Cardiac muscle cell (in vitro differentiated cells and primary cell): ENCODE results near the gene POLN. TPM values are rescaled to one million over a fixed set of nuclear protein-coding genes. Genes with fewer than 3 reads are reported as not detected.

Source experiments
- DNase-seq, 2 donors: peaks; one replicate each; pipeline versions ENCODE4 v3.0.0 to v3.0.0-alpha.2; 2010 to 2017; ENCODE audit warnings: low read depth in 1 of 2, low spot score in 1 of 2
- H3K27ac ChIP-seq: fragments of 200-600 bp; sonication (generic); 2 replicates; pipeline ENCODE4 v1.5.1; 2016
- H3K27me3 ChIP-seq: fragments of 200-600 bp; sonication (generic); 2 replicates; pipeline ENCODE4 v1.6.0; 2016; ENCODE audit warnings: control low read depth
- H3K36me3 ChIP-seq: fragments of 200-600 bp; sonication (generic); 2 replicates; pipeline ENCODE4 v1.5.1; 2016; ENCODE audit warnings: control low read depth
- H3K4me1 ChIP-seq: fragments of 200-600 bp; sonication (generic); 2 replicates; pipeline ENCODE4 v1.8.1; 2017; ENCODE audit warnings: low read depth, mild to moderate bottlenecking, mixed run types
- H3K4me3 ChIP-seq: fragments of 200-600 bp; sonication (generic); 2 replicates; pipeline ENCODE4 v1.5.1; 2016; ENCODE audit warnings: mild to moderate bottlenecking
- H3K9me3 ChIP-seq: fragments of 200-600 bp; sonication (generic); 2 replicates; pipeline ENCODE4 v1.5.1; 2017; ENCODE audit warnings: low read depth, mild to moderate bottlenecking, control low read depth
- CTCF ChIP-seq: IDR thresholded peaks from 2 replicates; pipeline ENCODE4 v1.5.1; 2012; ENCODE audit warnings: low read depth, mild to moderate bottlenecking, low read length
- polyA plus RNA-seq: library from polyadenylated mRNA; unstranded; fragments of >200 nt; fragmentation: Nextera tagmentation; extraction: Ambion mirVana; gene quantifications from 2 replicates; pipeline ENCODE4 v1.2.1, GENCODE V29; 2016
- total RNA-seq: library from RNA; depleted of rRNA; stranded (reverse); fragments of >200 nt; gene quantifications from 2 replicates; pipeline ENCODE4 v1.2.3, GENCODE V29; 2016

Gene POLN
- total and polyA plus RNA-seq, 2 experiments from 2014 or later, result 5.2 to 9.0 TPM

- Histone ChIP-seq H3K27ac (no peak overlapping the region), H3K4me3 (no peak overlapping the region)
Observed at GRCh38 chr4:2082627-2083026, 159.3 kb downstream of the POLN start.

GRCh38 chr4:2082118-2082517 is 159.8 kb downstream of the POLN start:
- Histone ChIP-seq H3K36me3 (no peaks in the 10 kb centered on the region), H3K9me3 (no peaks in the 10 kb centered on the region), H3K4me1 (no peaks in the 10 kb centered on the region), H3K27me3 (no peaks in the 10 kb centered on the region), H3K4me3 (no peak overlapping the region), H3K27ac (no peak overlapping the region)
- TF ChIP-seq CTCF, result no peak
- DNase-seq, result no peak

More at GRCh38 chr4:2082627-2083026, 159.3 kb downstream of the POLN start:
- Histone ChIP-seq H3K9me3 (no peaks in the 10 kb centered on the region), H3K4me1 (no peaks in the 10 kb centered on the region), H3K27me3 (no peaks in the 10 kb centered on the region), H3K36me3 (no peaks in the 10 kb centered on the region)
- no peak for TF ChIP-seq CTCF
- DNase-seq, result no peak

GRCh38 chr4:2081540-2081939 is 160.4 kb downstream of the POLN start:
- no peaks in the 10 kb centered on the region for H3K4me1 ChIP-seq
- H3K4me3 ChIP-seq, result no peak overlapping the region
- H3K9me3 ChIP-seq, result no peaks in the 10 kb centered on the region
- no peak for DNase-seq
- no peaks in the 10 kb centered on the region for H3K27me3 ChIP-seq
- no peak overlapping the region for H3K27ac ChIP-seq
- no peaks in the 10 kb centered on the region for H3K36me3 ChIP-seq
- TF ChIP-seq CTCF, result no peak

- no peaks in the 10 kb centered on the region for H3K36me3 ChIP-seq
- H3K27me3 ChIP-seq, result no peaks in the 10 kb centered on the region
- TF ChIP-seq CTCF, result no peak
- no peak for DNase-seq
- H3K4me1 ChIP-seq, result no peaks in the 10 kb centered on the region
- no peaks in the 10 kb centered on the region for H3K9me3 ChIP-seq
- H3K27ac ChIP-seq, result no peak overlapping the region
- H3K4me3 ChIP-seq, result no peak overlapping the region
Observed at GRCh38 chr4:2080429-2081300, 161.3 kb downstream of the POLN start.

GRCh38 chr4:2079926-2080325 is 162.0 kb downstream of the POLN start:
- no peak for TF ChIP-seq CTCF
- Histone ChIP-seq H3K27me3 (no peaks in the 10 kb centered on the region), H3K9me3 (no peaks in the 10 kb centered on the region), H3K27ac (no peak overlapping the region), H3K4me1 (no peaks in the 10 kb centered on the region), H3K4me3 (no peak overlapping the region), H3K36me3 (no peaks in the 10 kb centered on the region)
- DNase-seq, result no peak
